Stimulated activated CD8-positive, alpha-beta memory T cell treated with anti-CD3 and anti-CD28 coated beads, Interleukin-12 subunit alpha, Interleukin-12 subunit beta, amount 100 ng/mL, for 1 hour (primary cell): ENCODE data around the gene CS.
A peak's percentile ranks its signal among the peaks of the same experiment; 100 is the strongest.
"Not testable (repeated sequence)": the region's sequence is repeated elsewhere in the genome, so short reads cannot be mapped to it uniquely, and the experiment has no call there.

Source experiments
- DNase-seq: peaks from one replicate; pipeline ENCODE4 v3.0.0-alpha.2; 2020; ENCODE audit warnings: low read depth

CS gene

DNA sequence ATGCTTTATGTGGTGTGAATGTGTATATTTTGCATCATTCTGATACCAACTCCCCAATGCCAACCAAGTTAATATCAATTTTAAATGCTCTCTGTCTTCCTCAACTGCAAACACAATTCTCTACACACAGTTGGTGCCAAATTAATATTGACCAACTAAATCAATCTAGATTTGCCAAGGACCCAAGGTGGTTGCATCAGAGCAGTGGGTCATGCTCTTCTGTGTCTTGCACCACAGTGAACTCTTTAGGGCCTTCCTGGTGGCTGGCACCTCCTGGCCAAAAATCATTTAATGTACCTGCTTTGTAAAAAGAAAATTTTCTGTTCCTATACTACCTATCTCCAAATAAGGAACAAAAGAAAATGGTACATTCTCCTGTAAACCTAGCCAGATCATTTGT, 19.3 kb downstream of the CS start:
- no peak for DNase-seq

GRCh38 chr12:56278905-56279304, 21.2 kb downstream of the CS start:
- DNase-seq, result no peak

DNA sequence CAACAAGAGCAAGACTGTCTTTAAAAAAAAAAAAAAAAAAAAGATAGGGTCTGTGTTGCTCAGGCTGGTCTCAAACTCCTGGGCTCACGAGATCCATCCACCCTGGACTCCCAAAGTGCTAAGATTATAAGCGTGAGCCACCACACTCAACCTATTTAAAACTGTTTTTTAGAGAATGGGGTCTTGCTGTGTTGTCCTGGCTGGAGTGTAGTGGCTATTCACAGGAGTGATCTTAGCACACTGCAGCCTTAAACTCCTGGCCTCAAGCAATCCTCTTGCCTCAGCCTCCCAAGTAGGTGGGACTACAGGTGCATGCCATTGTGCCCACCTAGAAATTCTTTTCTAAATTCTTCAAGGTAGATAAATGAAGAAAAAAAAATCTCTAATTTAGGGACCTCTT, 25.8 kb downstream of the CS start:
- no peak for DNase-seq

GRCh38 chr12:56272468-56272867, 27.7 kb downstream of the CS start:
- DNase-seq, result not testable (repeated sequence)

DNA sequence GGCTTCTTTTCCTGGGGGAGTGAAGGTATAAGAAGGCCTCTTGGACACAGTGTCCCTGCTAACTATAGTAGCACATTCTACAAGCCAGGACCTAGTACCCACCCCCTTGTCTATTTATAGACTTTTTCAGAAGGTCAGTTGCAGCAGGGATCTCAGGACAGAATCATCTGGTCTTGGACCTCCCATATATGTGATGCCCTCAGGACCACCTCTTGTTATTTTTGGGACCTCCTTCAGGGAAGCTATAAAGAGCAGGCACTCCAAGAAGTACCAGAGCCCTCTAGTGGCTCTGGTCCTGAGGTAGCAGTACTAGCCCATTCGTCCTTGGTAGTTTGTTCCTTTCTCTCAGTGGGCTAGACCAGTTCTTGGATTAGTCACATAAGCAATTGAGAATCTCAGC, 29.1 kb downstream of the CS start:
- no peak for DNase-seq

DNA sequence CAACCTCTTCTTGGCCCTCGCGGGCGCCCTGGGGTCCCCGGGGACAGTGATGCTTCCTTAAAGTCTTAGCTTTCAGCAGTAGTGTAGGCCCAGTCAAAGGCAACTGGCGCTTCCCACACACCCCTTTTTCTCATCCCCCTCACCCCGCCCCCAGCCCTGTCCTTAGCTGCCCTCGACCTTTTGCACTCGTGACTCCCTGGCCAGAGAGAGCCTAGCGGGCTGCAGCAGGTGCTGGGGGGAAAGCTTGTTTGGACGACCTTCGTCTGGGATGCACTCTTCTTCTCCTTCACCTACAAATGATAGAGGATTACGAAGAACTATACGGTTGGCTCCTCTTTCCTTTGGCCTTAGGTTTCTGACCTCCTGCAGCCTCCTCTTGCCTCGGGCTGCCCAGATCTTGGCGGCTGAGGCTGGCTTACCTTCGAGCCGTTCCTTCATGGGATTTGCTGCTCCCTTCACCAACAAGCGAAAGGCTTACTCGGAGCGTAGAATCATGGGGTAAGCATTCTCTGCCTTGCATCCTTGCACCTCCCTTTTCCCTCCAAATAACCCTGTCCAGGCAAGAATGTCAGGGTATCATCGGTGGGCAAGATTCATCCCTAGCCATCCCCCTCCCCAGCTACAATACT, 32.6 kb downstream of the CS start:
- DNase-seq, result no peak

DNA sequence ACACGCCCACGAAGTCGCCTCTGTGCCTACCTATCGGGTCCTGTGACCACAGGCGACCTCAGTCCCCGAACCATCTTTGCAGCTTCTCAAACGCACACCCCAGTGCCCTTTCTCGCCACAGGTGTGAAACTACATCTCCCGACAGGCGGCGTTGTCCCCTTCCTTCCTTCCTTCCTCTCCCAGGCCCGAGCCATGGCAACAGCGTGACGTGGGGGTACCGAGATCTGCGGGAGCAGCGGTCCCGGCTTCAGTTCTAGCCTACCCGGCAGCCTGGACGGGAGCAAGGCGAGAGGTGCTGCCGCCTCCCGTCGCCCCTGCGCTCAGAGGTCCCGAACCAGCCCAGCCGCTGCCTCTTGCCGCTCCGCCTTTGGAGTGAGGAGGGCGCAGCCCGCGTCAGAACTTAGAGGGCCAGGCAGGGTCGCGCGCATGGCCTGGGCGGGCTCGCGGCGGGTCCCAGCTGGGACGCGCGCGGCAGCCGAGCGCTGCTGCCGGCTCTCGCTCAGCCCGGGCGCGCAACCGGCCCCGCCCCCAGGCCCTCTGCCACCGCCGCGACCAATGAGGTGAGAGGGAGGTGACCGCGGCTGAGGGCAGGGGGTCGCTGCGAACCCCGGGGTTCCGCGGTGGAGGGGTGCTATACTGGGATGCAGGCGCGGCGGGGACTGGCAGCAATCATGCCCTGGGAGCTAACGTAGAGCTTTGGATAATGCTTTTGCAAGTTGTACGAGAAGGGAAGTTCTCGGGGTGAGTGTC, 33.3 kb downstream of the CS start, which contains the start of gene COQ10A:
Gene COQ10A, plus strand, starts transcription at position 250 of the 750 bp plus-strand sequence. Its CDS starts 177 bp downstream, at position 427.
- peak; percentile 86 for DNase-seq

DNA sequence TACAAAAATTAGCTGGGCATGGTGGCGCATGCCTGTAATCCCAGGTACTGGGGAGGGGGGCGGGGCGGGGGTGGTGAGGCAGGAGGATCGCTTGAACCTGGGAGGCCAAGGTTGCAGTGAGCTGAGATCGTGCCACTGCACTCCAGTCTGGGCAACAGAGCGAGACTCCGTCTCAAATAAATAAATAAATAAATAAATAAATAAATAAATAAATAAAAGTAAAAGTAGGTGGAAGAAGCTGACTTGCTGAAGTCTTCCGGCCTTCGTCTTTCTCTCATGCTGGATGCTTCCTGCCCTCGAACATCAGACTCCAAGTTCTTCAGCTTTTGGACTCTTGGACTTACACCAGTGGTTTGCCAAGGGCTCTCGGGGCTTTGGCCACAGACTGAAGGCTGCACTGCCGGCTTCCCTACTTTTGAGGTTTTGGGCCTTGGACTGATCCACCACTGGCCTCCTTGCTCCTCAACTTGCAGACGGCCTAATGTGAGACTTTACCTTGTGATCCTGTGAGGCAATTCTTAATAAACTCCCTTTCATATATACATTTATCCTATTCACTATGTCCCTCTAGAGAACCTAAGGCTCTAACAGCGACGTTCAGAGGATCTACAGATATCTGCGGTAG, 34.0 kb downstream of the CS start:
- DNase-seq, result not testable (repeated sequence)

DNA sequence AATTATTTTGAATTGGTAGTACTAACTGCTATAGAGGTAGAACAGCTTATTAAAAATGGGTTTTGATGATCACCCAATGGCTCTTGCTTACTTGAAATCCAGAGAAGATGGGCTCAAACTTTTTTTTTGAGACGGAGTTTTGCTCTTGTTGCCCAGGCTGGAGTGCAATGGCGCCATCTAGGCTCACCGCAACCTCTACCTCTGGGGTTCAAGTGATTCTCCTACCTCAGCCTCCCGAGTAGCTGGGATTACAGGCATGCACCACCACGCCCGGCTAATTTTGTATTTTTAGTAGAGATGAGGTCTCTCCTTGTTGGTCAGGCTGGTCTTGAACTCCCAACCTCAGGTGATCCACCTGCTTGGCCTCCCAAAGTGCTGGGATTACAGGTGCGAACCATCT, 37.2 kb downstream of the CS start:
- DNase-seq, result not testable (repeated sequence)

DNA sequence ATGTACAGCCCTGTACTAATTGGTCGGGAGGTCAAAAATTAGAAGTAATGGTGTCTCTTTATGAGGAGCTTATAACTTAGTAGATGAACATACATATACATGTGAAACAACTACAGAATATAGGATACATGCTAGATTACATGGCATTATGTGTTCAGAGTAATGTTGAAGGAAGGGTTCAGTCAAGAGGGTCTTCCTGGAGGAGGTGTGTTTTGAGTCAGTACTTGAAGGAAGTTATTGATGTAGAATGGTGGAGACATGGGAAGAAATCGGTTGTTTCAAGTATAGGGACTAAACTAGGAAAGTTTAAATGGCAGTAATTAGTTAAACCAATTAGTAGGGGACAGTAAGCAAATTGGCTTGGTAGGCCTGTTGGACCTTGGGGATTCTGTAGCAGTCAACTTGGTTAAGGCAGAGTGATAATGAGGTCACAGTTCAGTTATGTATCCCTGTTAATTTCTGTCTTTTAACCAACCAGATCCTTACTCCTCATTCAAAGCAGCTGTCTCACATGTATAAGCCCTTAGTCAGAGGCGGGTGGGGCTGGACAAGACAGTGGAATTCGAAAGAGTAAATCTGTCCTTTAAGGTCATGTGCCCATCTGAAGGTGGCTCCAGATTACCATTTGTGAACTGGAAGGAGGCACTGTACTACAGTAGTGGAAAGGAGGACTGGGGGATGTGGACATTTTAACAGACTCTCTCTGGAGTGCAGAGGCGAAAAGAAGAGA, 38.5 kb downstream of the CS start:
- no peak for DNase-seq

- no peak for DNase-seq
Measured at GRCh38 chr12:56260921-56261320, 39.2 kb downstream of the CS start.

GRCh38 chr12:56260380-56260779, 39.8 kb downstream of the CS start:
- no peak for DNase-seq

DNA sequence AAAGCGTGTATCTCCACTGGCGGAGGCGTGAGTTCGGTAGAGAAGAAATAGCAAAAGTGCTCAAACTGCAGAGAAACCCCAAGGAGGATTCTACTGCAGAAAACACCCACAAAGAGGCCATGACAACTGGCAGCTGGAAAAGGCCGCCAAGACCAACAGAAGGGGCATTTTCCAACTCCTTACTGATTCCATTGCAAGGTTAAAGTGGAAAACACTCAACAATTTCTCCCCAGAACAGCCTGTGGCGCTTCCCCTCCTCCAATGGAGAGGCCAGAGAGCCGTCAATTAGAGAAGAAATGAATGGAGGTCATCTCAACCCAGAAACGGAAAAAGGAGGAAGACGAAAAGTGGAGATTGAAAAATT, 41.3 kb downstream of the CS start:
- no peak for DNase-seq

DNA sequence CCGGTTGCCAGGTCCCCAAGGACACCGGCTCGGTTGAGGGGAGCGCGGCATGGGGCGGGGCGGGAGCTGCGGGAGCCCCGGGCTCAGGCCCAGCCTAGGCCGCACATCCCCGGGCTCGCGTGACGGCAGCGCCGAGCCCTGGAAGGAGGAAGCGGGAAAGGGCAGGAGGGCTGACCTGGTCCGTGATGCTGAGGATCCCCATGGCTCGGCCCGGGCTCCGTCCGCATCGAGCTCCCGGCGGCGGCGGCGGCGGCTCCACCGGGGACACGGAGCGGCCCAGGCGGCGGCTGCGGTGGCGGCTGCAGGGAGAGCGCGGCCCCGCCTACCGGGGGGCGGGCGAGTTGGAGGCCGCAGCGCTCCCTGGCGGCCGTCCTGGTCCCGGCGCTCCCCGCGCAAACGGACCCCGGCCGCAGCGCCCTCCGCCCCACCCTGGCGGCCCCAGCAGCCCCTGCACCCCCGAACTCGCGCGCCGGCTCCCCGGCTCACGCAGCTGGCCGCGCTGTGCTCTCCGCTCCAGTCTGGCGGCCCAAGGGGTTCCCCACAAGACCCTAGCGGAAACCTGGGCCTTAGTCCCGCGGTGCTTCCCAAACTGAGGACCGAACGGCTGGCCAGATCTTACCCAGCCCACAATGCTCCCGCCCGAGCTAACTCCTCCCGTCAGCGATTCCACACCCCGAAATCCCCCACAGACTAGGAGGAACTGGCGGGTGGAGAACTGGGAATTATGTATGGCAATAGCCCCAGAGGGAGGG, 41.9 kb downstream of the CS start, which contains the start of gene ANKRD52:
Gene ANKRD52, minus strand, starts transcription at position 317 of the 752 bp plus-strand sequence. Its CDS starts 115 bp downstream, at position 202.
- DNase-seq, result peak; percentile 55

- no peak for DNase-seq
Measured at GRCh38 chr12:56257491-56258067, 42.6 kb downstream of the CS start.

DNA sequence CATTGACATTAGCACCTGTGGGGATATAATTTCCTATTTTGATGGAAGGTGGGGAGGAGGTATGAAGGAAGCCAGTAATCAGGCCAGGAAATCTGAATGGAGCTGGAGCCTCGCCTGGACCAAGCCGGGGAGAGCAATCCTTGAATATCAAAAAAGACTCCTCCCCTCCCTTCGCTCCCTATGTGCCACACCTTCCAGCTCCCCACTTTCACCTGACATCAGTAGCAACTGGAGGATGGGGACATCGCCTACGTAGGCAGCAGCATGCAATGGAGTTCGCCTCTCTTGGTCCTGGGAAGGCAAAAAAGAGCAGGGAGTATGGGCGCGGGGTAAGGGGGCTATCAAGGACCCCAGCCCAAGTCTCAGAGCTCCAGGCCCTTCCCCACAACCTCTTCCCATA, 43.1 kb downstream of the CS start:
- DNase-seq, result no peak

DNA sequence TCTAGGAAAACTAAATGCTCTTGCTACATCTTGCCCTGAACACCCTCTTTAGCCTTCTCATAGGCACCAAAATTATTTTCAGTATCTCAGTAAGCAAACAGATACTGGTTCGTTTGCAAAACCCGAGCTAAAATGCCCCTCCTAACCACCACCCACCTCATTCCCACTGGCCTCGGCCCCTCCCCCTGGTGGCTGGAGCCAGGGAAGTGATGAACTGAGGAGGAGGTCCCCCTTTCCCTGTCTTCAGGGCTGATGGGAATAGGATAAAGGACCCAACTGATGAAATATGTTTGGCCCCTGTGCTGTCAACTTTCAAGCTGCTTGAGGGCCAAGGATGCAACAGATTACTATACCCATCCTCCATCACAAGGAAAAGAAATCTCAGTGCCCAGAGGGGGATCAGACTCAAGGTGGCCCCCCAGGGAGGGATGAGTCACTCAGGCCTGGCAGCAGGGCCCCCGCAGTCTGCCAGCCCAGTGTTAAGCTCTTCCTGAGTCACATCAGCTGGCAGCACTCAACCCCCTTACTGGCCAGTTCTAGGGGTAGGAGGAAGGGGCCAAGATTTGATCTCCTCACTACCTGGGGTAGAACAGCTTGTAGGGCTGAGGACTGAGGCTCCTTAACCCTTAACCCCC, 43.7 kb downstream of the CS start:
- DNase-seq, result no peak

DNA sequence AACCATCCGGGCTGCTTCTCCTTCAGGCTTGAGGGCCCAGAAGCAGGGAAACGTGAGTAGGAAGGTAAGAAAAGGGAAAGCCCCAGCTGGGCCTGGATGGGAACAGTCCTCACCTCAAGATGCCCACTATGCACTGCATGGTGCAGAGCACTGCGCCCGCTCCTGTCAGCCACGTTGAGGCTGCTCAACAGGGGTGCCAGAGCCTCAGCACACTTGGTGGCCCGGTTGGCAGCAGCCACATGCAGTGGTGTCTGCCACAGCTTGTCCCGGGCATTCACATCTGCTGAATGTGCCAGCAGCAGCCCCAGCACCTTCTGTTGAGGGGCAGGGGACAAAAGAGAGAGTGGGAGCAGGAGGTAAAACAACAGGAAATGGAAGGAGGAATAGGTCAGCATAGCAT, 44.5 kb downstream of the CS start:
- no peak for DNase-seq

DNA sequence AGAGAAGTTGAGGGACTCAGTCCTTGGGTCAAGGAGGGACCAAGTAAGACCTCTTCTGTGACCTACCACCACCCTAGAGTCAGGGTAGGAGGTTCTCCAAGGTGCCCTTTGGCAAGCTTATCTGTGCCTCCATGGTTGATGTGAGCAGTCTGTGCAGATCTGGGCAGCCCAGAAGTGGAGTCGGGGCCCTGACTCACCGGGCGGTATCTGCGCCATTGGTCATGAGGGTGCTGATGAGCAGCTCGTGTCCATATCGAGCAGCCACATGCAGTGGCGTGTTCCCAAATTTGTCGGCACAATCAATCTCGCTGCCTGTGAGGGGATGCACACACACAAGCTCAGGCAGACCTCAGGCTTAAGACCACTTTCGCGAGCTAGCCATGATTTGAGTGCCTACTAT, 47.0 kb downstream of the CS start:
- DNase-seq, result no peak

- DNase-seq, result no peak
Measured at GRCh38 chr12:56252649-56253048, 47.5 kb downstream of the CS start.

GRCh38 chr12:56248711-56249110, 51.4 kb downstream of the CS start:
- DNase-seq, result no peak
